K562 (cell line): Measurements from ENCODE around the gene MGRN1.

Source experiments
- FOXO4 ChIP-seq: fragments of 450-650 bp; formaldehyde crosslinking; IDR thresholded peaks from 2 replicates; pipeline ENCODE4 v1.4.0; 2020; ENCODE audit warnings: mild to moderate bottlenecking, moderate library complexity
- U2AF2 ChIP-seq: fragments of 200-400 bp; formaldehyde crosslinking; optimal IDR thresholded peaks from 2 replicates; pipeline ENCODE3; 2017; ENCODE audit warnings: low read depth, mild to moderate bottlenecking, low read length

GRCh38 chr16:4612474-4612931 lies 12.1 kb upstream of the MGRN1 start:
- no peak for TF ChIP-seq FOXO4 (CRISPR knock-in tag)
- no peak for TF ChIP-seq U2AF2
